Measurements from ENCODE around the gene ZNFX1. TPM values are rescaled to one million over a fixed set of nuclear protein-coding genes. Genes with fewer than 3 reads are reported as not detected.

ZNFX1 gene
- total RNA-seq, 1 donor from 2014 or later: 10.4 TPM

GRCh38 chr20:49231471-49231870, 46.4 kb downstream of the ZNFX1 start:
- no peak overlapping the region for H3K4me3 Mint-ChIP-seq
- no peaks in the 10 kb centered on the region for H3K4me1 Mint-ChIP-seq
- no peaks in the 10 kb centered on the region for H3K9me3 Mint-ChIP-seq
- TF ChIP-seq, protein P1, sequence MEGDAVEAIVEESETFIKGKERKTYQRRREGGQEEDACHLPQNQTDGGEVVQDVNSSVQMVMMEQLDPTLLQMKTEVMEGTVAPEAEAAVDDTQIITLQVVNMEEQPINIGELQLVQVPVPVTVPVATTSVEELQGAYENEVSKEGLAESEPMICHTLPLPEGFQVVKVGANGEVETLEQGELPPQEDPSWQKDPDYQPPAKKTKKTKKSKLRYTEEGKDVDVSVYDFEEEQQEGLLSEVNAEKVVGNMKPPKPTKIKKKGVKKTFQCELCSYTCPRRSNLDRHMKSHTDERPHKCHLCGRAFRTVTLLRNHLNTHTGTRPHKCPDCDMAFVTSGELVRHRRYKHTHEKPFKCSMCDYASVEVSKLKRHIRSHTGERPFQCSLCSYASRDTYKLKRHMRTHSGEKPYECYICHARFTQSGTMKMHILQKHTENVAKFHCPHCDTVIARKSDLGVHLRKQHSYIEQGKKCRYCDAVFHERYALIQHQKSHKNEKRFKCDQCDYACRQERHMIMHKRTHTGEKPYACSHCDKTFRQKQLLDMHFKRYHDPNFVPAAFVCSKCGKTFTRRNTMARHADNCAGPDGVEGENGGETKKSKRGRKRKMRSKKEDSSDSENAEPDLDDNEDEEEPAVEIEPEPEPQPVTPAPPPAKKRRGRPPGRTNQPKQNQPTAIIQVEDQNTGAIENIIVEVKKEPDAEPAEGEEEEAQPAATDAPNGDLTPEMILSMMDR (conservative IDR thresholded peaks at IDR 0.05): no peak
- H3K27me3 Mint-ChIP-seq (ENCODE audit: low read depth): no peaks in the 10 kb centered on the region
- peaks cover 5% of the 10 kb centered on the region for H3K36me3 Mint-ChIP-seq (ENCODE audit: low read depth)
- no peak overlapping the region for H3K27ac Mint-ChIP-seq (ENCODE audit: unreplicated experiment)
- no peak for DNase-seq (ENCODE audit: low read depth, low spot score)

- no peaks in the 10 kb centered on the region for H3K9me3 Mint-ChIP-seq
- H3K27ac Mint-ChIP-seq (ENCODE audit: unreplicated experiment): no peak overlapping the region
- no peaks in the 10 kb centered on the region for H3K4me1 Mint-ChIP-seq
- no peak overlapping the region for H3K4me3 Mint-ChIP-seq
- TF ChIP-seq, protein P1 (conservative IDR thresholded peaks at IDR 0.05): no peak
- H3K36me3 Mint-ChIP-seq (ENCODE audit: low read depth): peaks cover 12% of the 10 kb centered on the region
- H3K27me3 Mint-ChIP-seq (ENCODE audit: low read depth): no peaks in the 10 kb centered on the region
- no peak for DNase-seq (ENCODE audit: low read depth, low spot score)
Measured at GRCh38 chr20:49230561-49231133, 47.2 kb downstream of the ZNFX1 start.

- Mint-ChIP-seq H3K4me3 (no peak overlapping the region), H3K9me3 (no peaks in the 10 kb centered on the region), H3K4me1 (no peaks in the 10 kb centered on the region), H3K27ac (ENCODE audit: unreplicated experiment) (no peak overlapping the region), H3K36me3 (ENCODE audit: low read depth) (peaks cover 13% of the 10 kb centered on the region), H3K27me3 (ENCODE audit: low read depth) (no peaks in the 10 kb centered on the region)
- TF ChIP-seq, protein P1 (conservative IDR thresholded peaks at IDR 0.05): no peak
- no peak for DNase-seq (ENCODE audit: low read depth, low spot score)
Measured at GRCh38 chr20:49230021-49230420, 47.8 kb downstream of the ZNFX1 start.

GRCh38 chr20:49229381-49229780, 48.5 kb downstream of the ZNFX1 start:
- DNase-seq (ENCODE audit: low read depth, low spot score): no peak
- TF ChIP-seq, protein P1 (conservative IDR thresholded peaks at IDR 0.05): no peak
- Mint-ChIP-seq H3K27me3 (ENCODE audit: low read depth) (no peaks in the 10 kb centered on the region), H3K36me3 (ENCODE audit: low read depth) (peaks cover 13% of the 10 kb centered on the region), H3K4me1 (no peaks in the 10 kb centered on the region), H3K27ac (ENCODE audit: unreplicated experiment) (peak overlapping the region; percentile 10), H3K9me3 (no peaks in the 10 kb centered on the region), H3K4me3 (no peak overlapping the region)

- H3K4me1 Mint-ChIP-seq: no peaks in the 10 kb centered on the region
- no peaks in the 10 kb centered on the region for H3K9me3 Mint-ChIP-seq
- H3K36me3 Mint-ChIP-seq (ENCODE audit: low read depth): peaks cover 14% of the 10 kb centered on the region
- TF ChIP-seq, protein P1 (conservative IDR thresholded peaks at IDR 0.05): no peak
- H3K27ac Mint-ChIP-seq (ENCODE audit: unreplicated experiment): no peak overlapping the region
- H3K27me3 Mint-ChIP-seq (ENCODE audit: low read depth): no peaks in the 10 kb centered on the region
- no peak for DNase-seq (ENCODE audit: low read depth, low spot score)
- no peak overlapping the region for H3K4me3 Mint-ChIP-seq
Measured at GRCh38 chr20:49228676-49229075, 49.2 kb downstream of the ZNFX1 start.
